Thyroid gland (tissue), 4 donors: Measurements from ENCODE around the gene UHRF1. TPM values are rescaled to one million over a fixed set of nuclear protein-coding genes. Genes with fewer than 3 reads are reported as not detected.
"Not testable (repeated sequence)": the region's sequence is repeated elsewhere in the genome, so short reads cannot be mapped to it uniquely, and the experiment has no call there.

Experiments used
- DNase-seq, 2 donors: peaks; one replicate each; pipeline ENCODE4 v3.0.0-alpha.2; 2019
- H3K27ac ChIP-seq, 3 donors: fragments of 200-600 bp; sonication (generic); 1 replicate in 2 of 3; 2 replicates in 1 of 3; pipeline ENCODE4 v1.5.1; 2016 to 2019; ENCODE audit warnings: mild to moderate bottlenecking in 1 of 3, moderate library complexity in 1 of 3
- H3K27me3 ChIP-seq: fragments of 200-600 bp; sonication (generic); one replicate; pipeline ENCODE4 v1.5.1; 2019
- H3K36me3 ChIP-seq, 2 donors: fragments of 200-600 bp; sonication (generic); one replicate each; pipeline ENCODE4 v1.5.1; 2016 to 2019
- H3K4me1 ChIP-seq, 2 donors: fragments of 200-600 bp; sonication (generic); one replicate each; pipeline ENCODE4 v1.5.1; 2017 to 2019
- H3K4me3 ChIP-seq, 3 donors: fragments of 200-600 bp; sonication (generic); replicated peaks in 1 of 3; 1 replicate in 2 of 3; 2 replicates in 1 of 3; pipeline ENCODE4 v1.5.1; 2016; ENCODE audit warnings: mild to moderate bottlenecking in 1 of 3
- H3K9me3 ChIP-seq: fragments of 200-600 bp; sonication (generic); one replicate; pipeline ENCODE4 v1.5.1; 2017
- POLR2A ChIP-seq, 2 donors: fragments of 450-650 bp; IDR thresholded peaks; one replicate each; pipeline ENCODE4 v1.6.1; 2017; ENCODE audit warnings: antibody characterized with exemption in 2 of 2, mild to moderate bottlenecking in 2 of 2, moderate library complexity in 1 of 2
- WGBS, 2 donors: methylation state at CpG; one replicate each; pipeline ENCODE4 v1.1.5; 2017; 5-methylcytosine and 5-hydroxymethylcytosine counted together
- intact Hi-C: fragments of 100-400 bp; cut with DNase I; formaldehyde crosslinking; loops from one replicate; pipeline ENCODE4 v1.15.1; 2023
- total RNA-seq, 4 donors: library from RNA; depleted of rRNA; stranded (reverse); fragments of >200 nt; gene quantifications; one replicate each; pipeline ENCODE4 v1.2.3, GENCODE V29; 2016
- TF ChIP-seq, protein P1 (sequence below), 6 experiments: fragments of 200-600 bp in 3 of 6; fragments of 450-650 bp in 3 of 6; sonication (generic) in 3 of 6; IDR thresholded peaks; one replicate each; pipeline ENCODE4 v1.5.1; 2016 to 2019; ENCODE audit warnings: antibody characterized with exemption in 6 of 6, mild to moderate bottlenecking in 2 of 6, inconsistent platforms in 1 of 6, moderate library complexity in 1 of 6

UHRF1 gene
- total RNA-seq, 4 donors from 2014 or later = 0.11 to 0.71 (median 0.41) TPM

DNA sequence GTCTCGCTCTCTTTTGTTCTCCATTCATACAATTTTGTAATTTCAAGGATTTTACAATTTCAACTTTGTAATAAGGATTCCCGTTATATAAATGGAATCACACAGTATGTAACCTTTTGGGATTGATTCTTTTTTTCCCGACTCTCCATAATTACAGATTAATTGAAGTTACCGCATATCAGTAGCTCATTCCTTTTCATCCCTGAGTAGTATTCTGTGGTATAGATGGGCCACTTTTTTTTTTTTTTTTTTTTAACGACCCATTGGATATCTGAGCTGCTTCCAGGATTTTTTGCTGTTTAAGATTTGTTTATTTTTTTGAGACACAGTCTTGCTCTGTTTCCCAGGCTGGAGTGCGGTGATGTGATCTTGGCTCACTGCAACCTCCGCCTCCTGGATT, 27.8 kb downstream of the UHRF1 start:
- 92 to 93% methylated on average over 7 of the region's 7 CpGs for WGBS, 2 donors
- intact Hi-C loops = no loop called here
- no peak for DNase-seq
- no peaks in the 10 kb centered on the region for H3K4me1 ChIP-seq
- H3K36me3 ChIP-seq = no peaks in the 10 kb centered on the region
- no peaks in the 10 kb centered on the region for H3K27me3 ChIP-seq
- H3K4me3 ChIP-seq = no peak overlapping the region
- no peak overlapping the region for H3K27ac ChIP-seq
- H3K9me3 ChIP-seq = no peaks in the 10 kb centered on the region
- TF ChIP-seq, protein P1, sequence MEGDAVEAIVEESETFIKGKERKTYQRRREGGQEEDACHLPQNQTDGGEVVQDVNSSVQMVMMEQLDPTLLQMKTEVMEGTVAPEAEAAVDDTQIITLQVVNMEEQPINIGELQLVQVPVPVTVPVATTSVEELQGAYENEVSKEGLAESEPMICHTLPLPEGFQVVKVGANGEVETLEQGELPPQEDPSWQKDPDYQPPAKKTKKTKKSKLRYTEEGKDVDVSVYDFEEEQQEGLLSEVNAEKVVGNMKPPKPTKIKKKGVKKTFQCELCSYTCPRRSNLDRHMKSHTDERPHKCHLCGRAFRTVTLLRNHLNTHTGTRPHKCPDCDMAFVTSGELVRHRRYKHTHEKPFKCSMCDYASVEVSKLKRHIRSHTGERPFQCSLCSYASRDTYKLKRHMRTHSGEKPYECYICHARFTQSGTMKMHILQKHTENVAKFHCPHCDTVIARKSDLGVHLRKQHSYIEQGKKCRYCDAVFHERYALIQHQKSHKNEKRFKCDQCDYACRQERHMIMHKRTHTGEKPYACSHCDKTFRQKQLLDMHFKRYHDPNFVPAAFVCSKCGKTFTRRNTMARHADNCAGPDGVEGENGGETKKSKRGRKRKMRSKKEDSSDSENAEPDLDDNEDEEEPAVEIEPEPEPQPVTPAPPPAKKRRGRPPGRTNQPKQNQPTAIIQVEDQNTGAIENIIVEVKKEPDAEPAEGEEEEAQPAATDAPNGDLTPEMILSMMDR (IDR thresholded peaks at IDR 0.05) = no peak
- TF ChIP-seq POLR2A (IDR thresholded peaks at IDR 0.05) = no peak

DNA sequence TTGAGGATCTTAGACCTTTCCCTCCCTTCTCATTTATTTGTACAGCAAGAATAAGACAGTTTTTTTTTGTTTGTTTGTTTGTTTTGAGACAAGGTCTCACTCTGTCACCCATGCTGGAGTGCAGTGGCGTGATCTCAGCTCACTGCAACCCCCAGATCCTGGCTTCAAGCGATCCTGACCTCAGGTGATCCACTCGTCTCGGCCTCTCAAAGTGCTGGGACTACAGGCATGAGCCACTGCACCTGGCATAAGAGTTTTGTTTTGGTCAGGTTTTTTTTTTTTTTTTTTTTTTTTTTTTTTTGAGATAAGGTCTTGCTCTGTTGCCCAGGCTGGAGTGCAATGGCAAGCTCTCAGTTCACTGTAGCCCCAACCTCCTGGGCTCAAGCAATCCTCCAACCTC, 29.2 kb downstream of the UHRF1 start:
- H3K9me3 ChIP-seq, H3K36me3 ChIP-seq, H3K4me3 ChIP-seq, H3K27me3 ChIP-seq, intact Hi-C loops, H3K27ac ChIP-seq, H3K4me1 ChIP-seq: not testable (repeated sequence)
- DNase-seq = peak; percentile 59 to 73
- WGBS, 2 donors = 40 to 50% methylated on average over 4 of the region's 4 CpGs

DNA sequence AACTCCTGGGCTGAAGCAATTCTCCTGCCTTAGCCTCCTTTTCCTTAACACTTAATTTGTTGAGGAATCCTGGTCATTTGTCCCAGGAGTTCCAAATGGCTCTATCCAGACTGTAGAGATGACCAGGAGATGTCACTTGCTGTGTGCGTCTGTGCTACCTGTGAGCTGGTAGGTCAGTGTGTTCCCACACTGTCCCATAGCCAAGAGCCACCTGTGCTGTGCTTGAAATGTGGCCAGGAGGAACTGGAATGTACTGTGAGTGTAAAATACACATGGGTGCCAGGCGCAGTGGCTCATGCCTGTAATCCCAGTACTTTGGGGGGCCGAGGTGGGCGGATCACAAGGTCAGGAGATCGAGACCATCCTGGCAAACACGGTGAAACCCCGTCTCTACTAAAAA, 30.2 kb downstream of the UHRF1 start:
- TF ChIP-seq, protein P1 (IDR thresholded peaks at IDR 0.05) = no peak
- TF ChIP-seq POLR2A (IDR thresholded peaks at IDR 0.05) = no peak
- Histone ChIP-seq H3K4me1 (no peaks in the 10 kb centered on the region), H3K27me3 (no peaks in the 10 kb centered on the region), H3K4me3 (no peak overlapping the region), H3K9me3 (no peaks in the 10 kb centered on the region), H3K36me3 (no peaks in the 10 kb centered on the region), H3K27ac (no peak overlapping the region)
- intact Hi-C loops = no loop called here
- WGBS, 2 donors = 47 to 77% methylated on average over 6 to 7 of the region's 7 CpGs
- peak; percentile 65 to 81 for DNase-seq

DNA sequence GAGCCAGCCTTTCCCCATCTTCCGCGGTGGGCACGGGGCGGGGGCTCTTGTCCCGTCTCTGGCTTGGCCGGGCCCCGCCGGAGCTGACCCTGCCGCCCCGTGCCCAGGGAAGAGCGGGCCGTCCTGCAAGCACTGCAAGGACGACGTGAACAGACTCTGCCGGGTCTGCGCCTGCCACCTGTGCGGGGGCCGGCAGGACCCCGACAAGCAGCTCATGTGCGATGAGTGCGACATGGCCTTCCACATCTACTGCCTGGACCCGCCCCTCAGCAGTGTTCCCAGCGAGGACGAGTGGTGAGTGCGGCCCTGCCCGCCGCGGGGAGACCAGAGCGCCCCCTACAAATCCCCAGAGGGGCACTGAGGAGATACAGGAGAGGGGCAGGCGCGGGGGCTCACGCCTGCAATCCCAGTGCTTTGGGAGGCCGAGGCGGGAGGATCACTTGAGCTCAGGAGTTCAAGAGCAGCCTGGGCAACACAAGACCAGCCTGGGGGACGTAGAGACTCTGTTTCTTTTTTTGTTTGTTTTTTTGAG, 32.4 kb downstream of the UHRF1 start:
- H3K27me3 ChIP-seq, H3K4me1 ChIP-seq, intact Hi-C loops, H3K27ac ChIP-seq, H3K36me3 ChIP-seq, DNase-seq, H3K9me3 ChIP-seq, H3K4me3 ChIP-seq: not testable (repeated sequence)
- WGBS, 2 donors = 96 to 98% methylated on average over 23 to 31 of the region's 35 CpGs

DNA sequence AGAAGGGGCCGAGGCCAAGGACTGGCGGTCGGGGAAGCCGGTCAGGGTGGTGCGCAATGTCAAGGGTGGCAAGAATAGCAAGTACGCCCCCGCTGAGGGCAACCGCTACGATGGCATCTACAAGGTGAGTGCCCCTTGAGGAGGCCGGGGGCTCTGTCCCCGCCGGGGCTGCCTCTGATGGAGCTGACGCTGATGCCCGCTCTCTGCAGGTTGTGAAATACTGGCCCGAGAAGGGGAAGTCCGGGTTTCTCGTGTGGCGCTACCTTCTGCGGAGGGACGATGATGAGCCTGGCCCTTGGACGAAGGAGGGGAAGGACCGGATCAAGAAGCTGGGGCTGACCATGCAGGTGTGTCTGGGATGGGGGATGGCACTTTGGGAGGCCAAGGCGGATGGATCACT, 41.3 kb downstream of the UHRF1 start:
- H3K9me3 ChIP-seq, DNase-seq, H3K4me1 ChIP-seq, H3K4me3 ChIP-seq, H3K36me3 ChIP-seq, H3K27ac ChIP-seq, H3K27me3 ChIP-seq, intact Hi-C loops: not testable (repeated sequence)
- WGBS, 2 donors = 94 to 98% methylated on average over 23 of the region's 23 CpGs

DNA sequence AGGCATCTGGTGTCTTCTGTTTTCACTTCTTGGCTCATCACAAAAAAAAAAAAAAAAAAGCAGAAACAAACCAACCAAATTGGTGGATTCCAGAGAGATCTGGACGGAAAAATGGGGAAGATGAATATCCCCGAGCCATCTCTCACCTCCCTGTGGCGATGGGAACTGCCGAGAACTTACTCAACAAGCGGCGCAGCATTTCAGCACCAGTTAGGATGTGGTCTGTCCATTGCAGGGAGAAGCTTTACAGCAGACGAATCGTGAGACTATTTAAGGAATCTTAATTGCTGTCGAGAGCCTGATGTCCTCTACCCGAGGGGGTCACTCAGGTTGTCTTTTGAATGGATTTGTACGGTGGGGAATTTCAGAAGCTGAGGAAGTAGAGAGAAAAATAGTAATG, 42.4 kb downstream of the UHRF1 start:
- no peak overlapping the region for H3K4me3 ChIP-seq
- 81 to 83% methylated on average over 11 of the region's 11 CpGs for WGBS, 2 donors
- TF ChIP-seq, protein P1 (IDR thresholded peaks at IDR 0.05) = no peak
- TF ChIP-seq POLR2A (IDR thresholded peaks at IDR 0.05) = no peak

DNA sequence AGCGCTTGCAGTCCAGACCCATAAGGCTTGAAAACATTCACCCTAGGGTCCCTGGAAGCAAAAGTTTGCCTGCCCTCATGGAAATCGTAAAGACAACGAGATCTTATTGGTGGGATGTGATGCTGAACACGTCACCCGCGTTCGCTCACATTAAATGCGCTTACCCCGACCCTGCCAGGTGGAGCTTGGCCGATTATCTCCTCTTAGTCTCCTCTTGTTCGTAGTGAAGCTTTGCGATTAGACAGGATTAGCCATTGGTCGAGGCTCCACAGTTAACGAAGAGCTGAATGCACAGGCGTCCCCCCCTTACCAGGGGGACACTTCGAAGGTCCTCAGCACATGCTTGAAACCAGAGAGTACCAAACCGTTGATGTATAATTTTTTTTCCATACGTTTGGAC, 43.6 kb downstream of the UHRF1 start:
- Histone ChIP-seq H3K27ac (no peak overlapping the region), H3K9me3 (no peaks in the 10 kb centered on the region), H3K36me3 (no peaks in the 10 kb centered on the region), H3K4me1 (no peaks in the 10 kb centered on the region), H3K4me3 (no peak overlapping the region), H3K27me3 (no peaks in the 10 kb centered on the region)
- TF ChIP-seq, protein P1 (IDR thresholded peaks at IDR 0.05) = no peak
- TF ChIP-seq POLR2A (IDR thresholded peaks at IDR 0.05) = no peak
- intact Hi-C loops = no loop called here
- 94 to 95% methylated on average over 18 of the region's 18 CpGs for WGBS, 2 donors
- no peak for DNase-seq

More for the DNA sequence above, 42.4 kb downstream of the UHRF1 start:
- Histone ChIP-seq H3K36me3 (no peaks in the 10 kb centered on the region), H3K4me1 (no peaks in the 10 kb centered on the region), H3K27me3 (no peaks in the 10 kb centered on the region), H3K9me3 (no peaks in the 10 kb centered on the region), H3K27ac (no peak overlapping the region)
- intact Hi-C loops = no loop called here
- no peak for DNase-seq

DNA sequence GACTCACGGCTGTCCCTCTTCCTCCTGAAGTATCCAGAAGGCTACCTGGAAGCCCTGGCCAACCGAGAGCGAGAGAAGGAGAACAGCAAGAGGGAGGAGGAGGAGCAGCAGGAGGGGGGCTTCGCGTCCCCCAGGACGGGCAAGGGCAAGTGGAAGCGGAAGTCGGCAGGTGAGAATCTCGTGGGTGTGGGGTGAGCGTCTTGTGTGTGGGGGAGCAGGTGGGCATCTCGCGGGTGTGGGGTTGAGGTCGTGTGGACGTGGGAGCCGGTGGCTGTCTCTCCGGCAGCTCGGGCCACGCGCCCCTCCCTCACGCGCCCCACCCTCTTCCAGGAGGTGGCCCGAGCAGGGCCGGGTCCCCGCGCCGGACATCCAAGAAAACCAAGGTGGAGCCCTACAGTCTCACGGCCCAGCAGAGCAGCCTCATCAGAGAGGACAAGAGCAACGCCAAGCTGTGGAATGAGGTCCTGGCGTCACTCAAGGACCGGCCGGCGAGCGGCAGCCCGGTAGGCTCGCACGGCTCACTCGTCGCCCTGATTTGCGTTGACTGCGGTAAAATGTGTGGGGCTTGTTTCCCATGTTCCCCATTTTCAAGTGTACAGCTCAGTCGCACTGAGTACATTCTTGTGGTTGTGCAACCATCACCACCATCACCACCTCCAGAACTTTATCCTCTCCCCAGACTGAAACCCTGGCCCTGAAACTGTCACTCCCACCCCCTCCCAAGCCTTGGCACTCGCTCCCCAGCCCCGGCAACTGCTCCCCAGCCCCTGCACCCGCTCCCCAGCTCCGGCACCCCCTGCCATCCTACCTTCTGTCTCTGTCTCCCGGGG, 45.2 kb downstream of the UHRF1 start:
- H3K4me3 ChIP-seq, intact Hi-C loops, DNase-seq, H3K9me3 ChIP-seq, H3K36me3 ChIP-seq, H3K27me3 ChIP-seq, H3K27ac ChIP-seq, H3K4me1 ChIP-seq: not testable (repeated sequence)
- 93% methylated on average over 44 to 46 of the region's 46 CpGs for WGBS, 2 donors
